ENCODE data around the gene PTPRU.

PTPRU gene

DNA sequence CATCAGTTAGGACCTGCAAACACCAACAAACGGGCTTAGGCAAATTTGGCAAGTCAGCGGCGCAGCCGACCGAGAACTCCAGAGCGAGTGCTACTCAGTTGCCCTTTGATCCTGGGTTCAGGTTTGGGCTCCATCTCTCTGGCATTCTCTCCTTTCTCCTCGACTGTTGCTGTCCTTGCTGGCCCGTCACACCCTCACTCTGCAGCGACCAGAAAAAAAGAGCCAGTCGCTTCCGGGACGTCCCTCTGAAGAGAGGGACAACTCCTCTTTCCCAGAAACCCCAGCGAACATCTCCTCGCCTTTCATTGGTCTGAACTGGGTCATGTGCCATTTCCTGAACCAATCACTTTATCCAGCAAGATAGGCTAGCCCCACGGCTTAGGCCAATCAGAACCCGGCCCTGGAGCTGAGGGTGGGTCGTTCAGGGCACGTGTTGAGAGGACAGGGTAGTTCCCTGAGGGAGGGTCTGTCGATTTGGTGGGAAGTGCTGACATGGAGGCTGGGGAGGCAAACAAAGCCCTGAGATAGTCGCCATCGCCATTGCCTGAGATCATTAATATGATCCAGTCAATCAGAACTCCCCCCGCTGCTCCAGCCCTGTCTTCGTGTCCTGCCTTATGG, 113.7 kb downstream of the PTPRU start:
- no peak for ATAC-seq
- TF ChIP-seq, protein P1, sequence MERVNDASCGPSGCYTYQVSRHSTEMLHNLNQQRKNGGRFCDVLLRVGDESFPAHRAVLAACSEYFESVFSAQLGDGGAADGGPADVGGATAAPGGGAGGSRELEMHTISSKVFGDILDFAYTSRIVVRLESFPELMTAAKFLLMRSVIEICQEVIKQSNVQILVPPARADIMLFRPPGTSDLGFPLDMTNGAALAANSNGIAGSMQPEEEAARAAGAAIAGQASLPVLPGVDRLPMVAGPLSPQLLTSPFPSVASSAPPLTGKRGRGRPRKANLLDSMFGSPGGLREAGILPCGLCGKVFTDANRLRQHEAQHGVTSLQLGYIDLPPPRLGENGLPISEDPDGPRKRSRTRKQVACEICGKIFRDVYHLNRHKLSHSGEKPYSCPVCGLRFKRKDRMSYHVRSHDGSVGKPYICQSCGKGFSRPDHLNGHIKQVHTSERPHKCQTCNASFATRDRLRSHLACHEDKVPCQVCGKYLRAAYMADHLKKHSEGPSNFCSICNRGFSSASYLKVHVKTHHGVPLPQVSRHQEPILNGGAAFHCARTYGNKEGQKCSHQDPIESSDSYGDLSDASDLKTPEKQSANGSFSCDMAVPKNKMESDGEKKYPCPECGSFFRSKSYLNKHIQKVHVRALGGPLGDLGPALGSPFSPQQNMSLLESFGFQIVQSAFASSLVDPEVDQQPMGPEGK (CRISPR knock-in tag; IDR thresholded peaks at IDR 0.05; ENCODE audit: borderline replicate concordance): no peak
- TF ChIP-seq, protein P2, sequence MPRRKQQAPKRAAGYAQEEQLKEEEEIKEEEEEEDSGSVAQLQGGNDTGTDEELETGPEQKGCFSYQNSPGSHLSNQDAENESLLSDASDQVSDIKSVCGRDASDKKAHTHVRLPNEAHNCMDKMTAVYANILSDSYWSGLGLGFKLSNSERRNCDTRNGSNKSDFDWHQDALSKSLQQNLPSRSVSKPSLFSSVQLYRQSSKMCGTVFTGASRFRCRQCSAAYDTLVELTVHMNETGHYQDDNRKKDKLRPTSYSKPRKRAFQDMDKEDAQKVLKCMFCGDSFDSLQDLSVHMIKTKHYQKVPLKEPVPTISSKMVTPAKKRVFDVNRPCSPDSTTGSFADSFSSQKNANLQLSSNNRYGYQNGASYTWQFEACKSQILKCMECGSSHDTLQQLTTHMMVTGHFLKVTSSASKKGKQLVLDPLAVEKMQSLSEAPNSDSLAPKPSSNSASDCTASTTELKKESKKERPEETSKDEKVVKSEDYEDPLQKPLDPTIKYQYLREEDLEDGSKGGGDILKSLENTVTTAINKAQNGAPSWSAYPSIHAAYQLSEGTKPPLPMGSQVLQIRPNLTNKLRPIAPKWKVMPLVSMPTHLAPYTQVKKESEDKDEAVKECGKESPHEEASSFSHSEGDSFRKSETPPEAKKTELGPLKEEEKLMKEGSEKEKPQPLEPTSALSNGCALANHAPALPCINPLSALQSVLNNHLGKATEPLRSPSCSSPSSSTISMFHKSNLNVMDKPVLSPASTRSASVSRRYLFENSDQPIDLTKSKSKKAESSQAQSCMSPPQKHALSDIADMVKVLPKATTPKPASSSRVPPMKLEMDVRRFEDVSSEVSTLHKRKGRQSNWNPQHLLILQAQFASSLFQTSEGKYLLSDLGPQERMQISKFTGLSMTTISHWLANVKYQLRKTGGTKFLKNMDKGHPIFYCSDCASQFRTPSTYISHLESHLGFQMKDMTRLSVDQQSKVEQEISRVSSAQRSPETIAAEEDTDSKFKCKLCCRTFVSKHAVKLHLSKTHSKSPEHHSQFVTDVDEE (CRISPR knock-in tag; IDR thresholded peaks at IDR 0.05): no peak

DNA sequence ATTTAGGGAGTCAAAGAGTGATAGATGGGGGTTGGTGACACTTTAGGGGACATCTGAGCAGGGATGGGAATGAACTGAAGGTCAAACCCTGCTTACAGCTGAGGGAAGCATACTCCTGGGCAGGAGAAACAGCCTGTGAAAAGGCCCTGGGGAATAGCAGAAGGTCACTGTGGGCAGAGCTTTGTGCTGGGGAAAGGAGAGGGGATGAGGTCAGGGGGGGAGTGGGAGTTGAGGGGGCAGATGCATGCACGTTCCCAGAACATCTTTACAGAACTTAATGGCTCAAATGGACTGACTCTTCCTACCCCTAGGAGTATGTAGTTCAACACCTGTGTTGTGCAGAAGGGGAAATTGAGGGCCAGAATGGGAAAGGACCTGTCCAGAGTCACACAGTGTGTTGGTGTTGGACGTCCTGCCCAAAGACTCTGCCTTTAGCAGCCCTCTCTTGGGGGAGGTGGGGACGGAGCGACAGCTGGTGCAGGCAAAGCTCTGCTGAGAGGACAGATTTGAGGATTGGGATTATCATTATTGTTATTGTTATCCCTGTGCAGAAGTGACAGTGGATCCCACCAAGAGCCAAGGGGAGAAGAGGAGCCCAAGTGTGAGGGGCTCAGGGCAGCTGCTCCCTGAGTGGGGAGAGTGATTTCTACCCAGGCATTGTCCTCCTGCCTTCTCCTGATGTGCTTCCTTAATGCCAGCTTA, 116.5 kb downstream of the PTPRU start:
- no peak for ATAC-seq
- TF ChIP-seq ZFP3 (CRISPR knock-in tag; IDR thresholded peaks at IDR 0.05) (no peak), ZNF70 (CRISPR knock-in tag; IDR thresholded peaks at IDR 0.05) (no peak), TOX (CRISPR knock-in tag; IDR thresholded peaks at IDR 0.05; ENCODE audit: borderline replicate concordance) (no peak), CSDC2 (CRISPR knock-in tag; IDR thresholded peaks at IDR 0.05) (no peak), ZFP30 (CRISPR knock-in tag; IDR thresholded peaks at IDR 0.05) (no peak), OSR1 (CRISPR knock-in tag; IDR thresholded peaks at IDR 0.05) (no peak), ZNF8 (CRISPR knock-in tag; IDR thresholded peaks at IDR 0.05) (no peak), ZNF565 (CRISPR knock-in tag; conservative IDR thresholded peaks at IDR 0.05; ENCODE audit: low read depth) (no peak), SNAI2 (CRISPR knock-in tag; IDR thresholded peaks at IDR 0.05) (no peak), RARB (CRISPR knock-in tag; IDR thresholded peaks at IDR 0.05) (no peak), ISL1 (CRISPR knock-in tag; IDR thresholded peaks at IDR 0.05) (no peak), ESRRG (CRISPR knock-in tag; IDR thresholded peaks at IDR 0.05) (no peak), ZC3H10 (CRISPR knock-in tag; IDR thresholded peaks at IDR 0.05) (no peak), GLIS3 (CRISPR knock-in tag; IDR thresholded peaks at IDR 0.05) (no peak), PPARA (CRISPR knock-in tag; IDR thresholded peaks at IDR 0.05; ENCODE audit: borderline replicate concordance) (no peak), BACH2 (CRISPR knock-in tag; IDR thresholded peaks at IDR 0.05; ENCODE audit: borderline replicate concordance) (no peak)
- TF ChIP-seq, protein P3, sequence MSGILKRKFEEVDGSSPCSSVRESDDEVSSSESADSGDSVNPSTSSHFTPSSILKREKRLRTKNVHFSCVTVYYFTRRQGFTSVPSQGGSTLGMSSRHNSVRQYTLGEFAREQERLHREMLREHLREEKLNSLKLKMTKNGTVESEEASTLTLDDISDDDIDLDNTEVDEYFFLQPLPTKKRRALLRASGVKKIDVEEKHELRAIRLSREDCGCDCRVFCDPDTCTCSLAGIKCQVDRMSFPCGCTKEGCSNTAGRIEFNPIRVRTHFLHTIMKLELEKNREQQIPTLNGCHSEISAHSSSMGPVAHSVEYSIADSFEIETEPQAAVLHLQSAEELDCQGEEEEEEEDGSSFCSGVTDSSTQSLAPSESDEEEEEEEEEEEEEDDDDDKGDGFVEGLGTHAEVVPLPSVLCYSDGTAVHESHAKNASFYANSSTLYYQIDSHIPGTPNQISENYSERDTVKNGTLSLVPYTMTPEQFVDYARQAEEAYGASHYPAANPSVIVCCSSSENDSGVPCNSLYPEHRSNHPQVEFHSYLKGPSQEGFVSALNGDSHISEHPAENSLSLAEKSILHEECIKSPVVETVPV (CRISPR knock-in tag; IDR thresholded peaks at IDR 0.05): no peak
- TF ChIP-seq, protein P2 (CRISPR knock-in tag; IDR thresholded peaks at IDR 0.05): no peak
- TF ChIP-seq, protein P4, sequence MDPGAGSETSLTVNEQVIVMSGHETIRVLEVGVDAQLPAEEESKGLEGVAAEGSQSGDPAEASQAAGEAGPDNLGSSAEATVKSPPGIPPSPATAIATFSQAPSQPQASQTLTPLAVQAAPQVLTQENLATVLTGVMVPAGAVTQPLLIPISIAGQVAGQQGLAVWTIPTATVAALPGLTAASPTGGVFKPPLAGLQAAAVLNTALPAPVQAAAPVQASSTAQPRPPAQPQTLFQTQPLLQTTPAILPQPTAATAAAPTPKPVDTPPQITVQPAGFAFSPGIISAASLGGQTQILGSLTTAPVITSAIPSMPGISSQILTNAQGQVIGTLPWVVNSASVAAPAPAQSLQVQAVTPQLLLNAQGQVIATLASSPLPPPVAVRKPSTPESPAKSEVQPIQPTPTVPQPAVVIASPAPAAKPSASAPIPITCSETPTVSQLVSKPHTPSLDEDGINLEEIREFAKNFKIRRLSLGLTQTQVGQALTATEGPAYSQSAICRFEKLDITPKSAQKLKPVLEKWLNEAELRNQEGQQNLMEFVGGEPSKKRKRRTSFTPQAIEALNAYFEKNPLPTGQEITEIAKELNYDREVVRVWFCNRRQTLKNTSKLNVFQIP (CRISPR knock-in tag; IDR thresholded peaks at IDR 0.05; ENCODE audit: borderline replicate concordance, low read depth): no peak

Data from SK-N-SH treated with all-trans-retinoic acid at 6 μM for 48 hours (cell line).